HL-60/S4 treated with phorbol 12-myristate 13-acetate at 8.2 ng/mL for 4 days and 3 days (cell line): ENCODE results near the gene LMTK3.

Experiments
- in situ Hi-C: fragments of 300-500 bp; cut with MboI; formaldehyde crosslinking; loops from 2 replicates; pipeline ENCODE4 v1.15.0; 2022; ENCODE audit warnings: low sequenced_read_pairs

Gene LMTK3

DNA sequence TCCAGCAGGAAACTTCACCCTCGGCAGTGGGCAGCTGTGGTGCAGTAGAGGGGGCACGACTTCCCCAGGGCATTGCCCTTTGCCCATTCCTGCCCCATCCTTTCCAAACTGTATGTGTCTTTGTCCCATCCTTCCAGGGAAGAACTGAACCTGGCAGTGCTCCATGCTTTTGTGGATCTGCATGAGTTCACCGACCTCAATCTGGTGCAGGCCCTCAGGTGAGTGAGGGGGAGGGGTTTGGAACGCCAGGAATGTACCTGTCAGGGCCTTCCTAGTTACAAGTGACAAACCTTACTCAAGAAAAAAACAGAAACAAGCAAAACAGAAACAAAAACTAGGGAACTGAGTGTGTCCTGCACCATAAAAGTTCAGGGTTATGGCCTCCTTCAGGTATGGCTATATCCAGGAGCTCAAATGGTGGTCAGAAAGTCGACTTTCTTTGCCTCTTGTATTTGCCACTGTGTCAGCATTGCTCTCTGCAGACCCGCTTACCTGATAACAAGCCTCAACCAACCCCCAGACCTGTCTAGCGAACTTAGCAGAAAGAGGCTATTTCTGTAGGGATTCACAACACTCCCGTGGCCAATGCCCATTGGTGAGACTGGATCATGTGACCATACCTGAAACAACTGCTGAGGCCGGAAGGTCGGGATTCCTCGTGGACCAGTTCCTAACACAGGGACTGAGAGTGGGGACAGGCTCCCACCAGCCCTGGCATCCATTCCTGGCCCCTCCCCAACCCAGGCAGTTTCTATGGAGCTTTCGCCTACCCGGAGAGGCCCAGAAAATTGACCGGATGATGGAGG is 38.3 kb downstream of the LMTK3 start:
- in situ Hi-C loops = no loop called here

DNA sequence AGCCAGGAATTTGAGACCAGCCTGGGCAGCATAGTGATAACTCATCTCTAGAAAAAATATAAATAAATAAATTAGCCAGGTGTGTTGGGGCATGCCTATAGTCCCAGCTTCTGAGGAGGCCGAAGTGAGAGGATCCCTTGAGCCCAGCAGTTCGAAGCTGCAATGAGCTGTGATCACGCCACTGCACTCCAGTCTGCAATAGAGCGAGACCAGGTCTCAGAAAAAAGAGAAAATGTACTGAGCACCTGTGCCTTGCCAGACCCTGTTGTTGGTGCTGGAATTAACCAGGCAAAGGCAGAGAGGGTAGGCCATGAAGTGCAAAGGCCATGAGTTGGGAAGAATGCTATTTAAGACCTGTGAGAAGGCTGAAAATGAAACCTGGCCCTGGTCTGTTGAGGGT is 39.8 kb downstream of the LMTK3 start:
- in situ Hi-C loops = no loop called here

DNA sequence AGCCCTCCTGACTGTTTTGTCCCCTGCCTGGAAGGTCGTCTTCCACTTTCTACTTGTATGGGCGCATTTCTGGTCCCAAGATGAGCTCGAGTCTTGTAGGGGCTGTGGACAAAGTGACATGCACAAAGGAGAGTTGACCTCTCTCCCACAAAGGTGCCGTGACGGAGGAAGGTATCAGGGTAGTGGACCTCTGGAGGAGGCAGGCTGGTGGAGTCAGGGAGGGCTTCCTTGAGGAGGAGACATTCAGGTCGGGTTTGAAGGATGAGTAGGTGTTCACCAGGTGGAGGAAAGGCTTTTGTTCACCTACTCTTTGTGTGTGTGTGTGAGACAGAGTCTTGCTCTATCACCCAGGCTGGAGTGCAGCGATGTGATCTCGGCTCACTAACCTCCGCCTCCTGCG is 40.8 kb downstream of the LMTK3 start:
- in situ Hi-C loops = no loop called here

DNA sequence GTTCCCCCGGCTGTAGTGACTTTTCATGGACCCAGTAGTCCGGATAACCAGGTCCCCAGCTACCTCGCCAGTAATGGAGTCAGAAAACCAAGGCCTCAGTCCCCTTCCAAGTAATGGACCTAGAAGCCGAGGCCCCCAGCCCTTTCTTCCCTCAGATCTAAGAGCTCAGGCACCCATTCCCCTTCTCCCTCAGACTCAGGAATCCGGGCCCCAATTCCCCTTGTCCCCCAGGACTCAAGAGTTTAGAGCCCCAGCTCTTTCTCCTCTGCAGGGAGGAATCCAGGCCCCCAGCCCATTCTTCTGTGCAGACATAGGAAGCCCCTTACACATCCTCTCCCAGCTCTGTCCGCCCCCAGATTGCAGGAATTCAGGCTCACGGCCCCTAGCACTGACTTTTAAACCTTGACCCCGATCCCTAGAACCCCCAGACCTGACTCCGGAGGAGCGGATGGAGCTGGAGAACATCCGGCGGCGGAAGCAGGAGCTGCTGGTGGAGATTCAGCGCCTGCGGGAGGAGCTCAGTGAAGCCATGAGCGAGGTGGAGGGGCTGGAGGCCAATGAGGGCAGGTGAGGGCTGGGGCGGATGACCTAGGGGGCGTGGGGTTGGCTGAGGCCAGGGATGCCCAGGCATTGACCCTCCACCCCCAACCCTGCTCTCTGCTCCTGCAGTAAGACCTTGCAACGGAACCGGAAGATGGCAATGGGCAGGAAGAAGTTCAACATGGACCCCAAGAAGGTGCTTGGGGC is 41.5 kb downstream of the LMTK3 start:
- in situ Hi-C loops = no loop called here

DNA sequence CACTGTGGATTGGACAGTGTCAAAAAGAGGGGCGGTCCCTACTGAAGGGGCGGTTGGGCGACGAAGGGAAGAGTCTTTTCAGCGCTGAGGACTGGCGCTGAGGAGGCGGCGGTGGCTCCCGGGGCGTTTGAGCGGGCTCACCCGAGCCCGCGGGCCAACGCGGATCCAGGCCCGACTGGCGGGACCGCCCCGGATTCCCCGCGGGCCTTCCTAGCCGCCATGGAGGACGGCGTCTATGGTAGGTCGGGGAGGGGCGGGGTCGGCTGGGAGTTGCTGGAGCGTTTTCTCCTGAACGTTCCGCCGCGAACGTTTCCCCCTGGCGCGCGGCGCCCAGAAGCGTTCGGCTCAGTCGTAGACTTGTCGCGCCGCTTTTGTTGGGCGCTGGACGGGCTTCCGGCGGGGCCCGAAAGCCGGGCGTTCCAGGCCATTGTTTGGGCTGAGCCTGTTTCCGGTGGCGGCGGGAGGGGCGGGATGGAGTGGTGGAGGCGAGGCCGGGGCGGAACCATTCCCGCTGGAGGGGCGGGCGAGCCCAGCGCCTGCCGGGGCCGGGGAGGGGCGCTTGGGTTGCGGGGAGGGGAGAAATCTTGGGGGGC is 42.2 kb downstream of the LMTK3 start, which contains the start of gene CYTH2:
CYTH2 (plus strand) TSS at position 81 of the 593 bp plus-strand sequence; CDS start at position 220, 139 bp downstream.
- in situ Hi-C loops = no loop called here

DNA sequence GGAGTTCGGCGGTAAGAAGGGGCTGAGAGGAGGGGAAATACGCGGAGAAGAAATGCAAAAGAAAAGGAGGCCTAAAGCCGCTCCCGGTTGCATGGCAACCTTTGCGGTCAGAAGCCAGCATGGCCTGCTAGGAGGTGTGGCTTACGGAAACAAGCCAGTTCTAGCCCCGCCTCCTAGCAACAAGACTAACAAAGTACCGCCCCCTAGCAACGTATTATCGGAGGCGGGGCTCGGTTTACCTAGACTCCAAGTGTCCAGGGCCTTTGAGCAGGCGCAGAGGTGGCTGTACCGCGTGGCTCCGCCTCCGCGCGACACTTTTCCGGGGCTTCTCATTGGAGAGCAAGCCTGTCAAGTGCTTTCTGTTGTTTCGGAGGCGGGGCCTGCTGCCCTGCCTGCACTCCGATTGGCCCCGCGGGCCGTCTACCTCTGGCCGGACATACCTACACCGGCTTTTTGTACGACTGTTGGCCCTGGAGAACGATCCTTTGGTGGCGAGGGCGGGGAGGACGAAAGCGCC is 42.8 kb downstream of the LMTK3 start:
- in situ Hi-C loops = no loop called here

DNA sequence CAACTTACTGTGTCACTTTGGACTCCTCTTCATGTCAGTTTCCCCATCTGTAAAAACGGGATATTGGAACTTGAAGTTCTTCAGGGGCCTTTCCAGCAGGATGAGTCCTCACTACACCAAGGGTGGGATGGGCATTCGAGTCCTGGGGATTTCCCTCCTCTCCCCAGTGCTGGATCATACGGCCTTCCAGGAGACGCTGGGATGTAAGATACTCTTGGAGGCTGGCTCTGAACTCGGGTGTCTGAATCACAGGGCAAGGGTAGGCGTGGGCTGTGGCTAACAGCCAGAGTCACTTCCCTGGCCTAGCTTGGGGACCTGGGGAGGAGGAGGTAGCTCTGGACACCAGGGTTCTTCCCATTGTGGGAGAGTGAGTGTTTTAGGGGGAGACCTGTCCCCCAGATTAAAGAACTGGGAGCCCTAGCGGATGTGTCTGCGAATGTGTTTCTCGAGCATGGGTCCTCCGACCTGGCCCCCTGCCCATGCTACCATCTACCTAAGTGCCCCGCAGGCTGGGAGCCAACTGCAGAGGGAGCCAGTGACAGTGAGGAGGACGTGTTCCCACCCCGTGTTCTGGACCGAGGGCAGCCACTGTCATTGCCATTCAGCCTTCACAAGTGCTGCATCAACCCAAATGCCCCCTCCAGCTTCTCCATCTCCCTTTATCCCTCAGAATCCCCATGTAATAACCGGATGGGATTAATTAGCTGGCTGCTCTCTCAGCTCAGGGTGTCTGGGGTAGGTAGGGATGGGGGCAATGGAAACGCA is 44.9 kb downstream of the LMTK3 start:
- in situ Hi-C loops = no loop called here

DNA sequence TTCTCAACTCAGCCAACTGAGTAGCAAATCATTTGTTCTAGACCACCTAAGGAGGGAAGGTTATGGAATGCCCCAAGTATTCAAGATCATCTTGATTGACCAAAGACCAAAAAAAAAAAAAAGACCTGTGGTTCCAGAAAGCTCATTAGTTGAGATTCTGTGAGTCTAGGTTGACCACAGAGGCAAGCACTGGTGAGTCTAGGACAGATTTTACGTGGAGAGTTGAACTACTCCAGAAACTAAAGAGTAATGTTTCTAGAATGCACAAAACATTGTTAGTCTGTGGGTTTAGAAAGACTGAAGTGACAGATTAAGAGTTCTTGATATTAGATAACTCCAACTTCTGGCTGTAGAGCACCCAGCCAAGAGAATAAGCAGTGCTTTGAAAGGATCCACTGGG is 46.4 kb downstream of the LMTK3 start:
- in situ Hi-C loops = no loop called here

DNA sequence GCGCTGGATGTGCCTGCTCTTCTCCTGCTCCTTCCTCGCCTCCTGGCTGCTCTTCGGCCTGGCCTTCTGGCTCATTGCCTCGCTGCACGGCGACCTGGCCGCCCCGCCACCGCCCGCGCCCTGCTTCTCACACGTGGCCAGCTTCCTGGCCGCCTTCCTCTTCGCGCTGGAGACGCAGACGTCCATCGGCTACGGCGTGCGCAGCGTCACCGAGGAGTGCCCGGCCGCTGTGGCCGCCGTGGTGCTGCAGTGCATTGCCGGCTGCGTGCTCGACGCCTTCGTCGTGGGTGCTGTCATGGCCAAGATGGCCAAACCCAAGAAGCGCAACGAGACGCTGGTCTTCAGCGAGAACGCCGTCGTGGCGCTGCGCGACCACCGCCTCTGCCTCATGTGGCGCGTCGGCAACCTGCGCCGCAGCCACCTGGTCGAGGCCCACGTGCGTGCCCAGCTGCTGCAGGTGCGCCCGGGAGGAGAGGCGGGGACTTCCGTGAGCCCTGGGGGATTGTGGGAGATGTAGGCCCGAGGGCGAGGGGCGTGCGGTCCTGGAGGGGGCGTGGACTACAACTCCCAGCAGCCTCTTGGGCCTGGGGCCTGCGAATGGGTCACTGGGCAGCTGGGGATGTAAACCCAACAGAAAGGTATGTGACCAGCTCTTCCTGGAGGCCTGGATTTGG is 49.5 kb downstream of the LMTK3 start:
- in situ Hi-C loops = no loop called here

DNA sequence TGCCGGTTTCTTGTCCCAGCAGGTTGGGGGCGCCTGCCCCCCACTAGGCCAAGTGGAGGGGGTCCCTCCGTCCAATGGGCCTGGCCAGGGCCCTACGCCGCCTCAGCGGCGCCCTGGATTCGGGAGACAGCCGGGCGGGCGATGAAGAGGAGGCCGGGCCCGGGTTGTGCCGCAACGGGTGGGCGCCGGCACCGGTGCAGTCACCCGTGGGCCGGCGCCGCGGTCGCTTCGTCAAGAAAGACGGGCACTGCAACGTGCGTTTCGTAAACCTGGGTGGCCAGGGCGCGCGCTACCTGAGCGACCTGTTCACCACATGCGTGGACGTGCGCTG is 50.0 kb downstream of the LMTK3 start:
- in situ Hi-C loops = no loop called here

DNA sequence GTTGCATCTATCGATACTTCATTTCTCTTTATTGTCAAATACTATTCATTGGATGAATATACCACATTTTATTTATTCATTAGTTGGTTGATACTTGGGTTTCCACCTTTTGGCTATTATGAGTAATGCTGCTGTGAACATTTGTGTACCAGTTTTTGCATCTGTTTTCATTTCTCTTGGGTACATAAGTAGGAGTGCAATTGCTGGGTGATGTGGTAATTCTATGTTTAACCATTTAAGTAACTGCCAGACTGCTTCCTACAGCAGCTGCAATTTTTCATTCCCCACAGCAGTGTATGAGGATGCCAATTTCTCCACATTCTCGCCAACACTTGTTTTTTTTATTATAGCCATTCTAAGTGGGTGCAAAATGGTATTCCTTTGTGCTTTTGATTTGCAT is 53.6 kb downstream of the LMTK3 start:
- in situ Hi-C loops = no loop called here

DNA sequence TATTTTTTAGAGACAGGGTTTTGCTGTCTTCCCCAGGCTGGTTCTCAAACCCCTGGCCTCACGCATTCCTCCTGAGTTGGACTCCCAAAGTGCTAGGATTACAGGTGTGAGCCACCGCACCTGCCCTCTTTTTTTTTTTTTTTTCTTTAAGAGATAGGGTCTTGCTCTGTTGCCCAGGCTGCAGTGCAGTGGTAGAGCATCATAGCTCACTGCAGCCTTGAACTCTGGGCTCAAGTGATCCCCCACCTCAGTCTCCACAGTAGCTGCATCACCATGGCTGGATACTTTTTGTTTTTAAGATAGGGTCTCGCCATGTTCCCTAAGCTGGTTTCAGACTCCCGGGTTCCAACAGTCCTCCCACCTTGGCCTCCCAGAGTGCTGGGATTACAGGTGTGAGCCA is 54.8 kb downstream of the LMTK3 start:
- in situ Hi-C loops = no loop called here

DNA sequence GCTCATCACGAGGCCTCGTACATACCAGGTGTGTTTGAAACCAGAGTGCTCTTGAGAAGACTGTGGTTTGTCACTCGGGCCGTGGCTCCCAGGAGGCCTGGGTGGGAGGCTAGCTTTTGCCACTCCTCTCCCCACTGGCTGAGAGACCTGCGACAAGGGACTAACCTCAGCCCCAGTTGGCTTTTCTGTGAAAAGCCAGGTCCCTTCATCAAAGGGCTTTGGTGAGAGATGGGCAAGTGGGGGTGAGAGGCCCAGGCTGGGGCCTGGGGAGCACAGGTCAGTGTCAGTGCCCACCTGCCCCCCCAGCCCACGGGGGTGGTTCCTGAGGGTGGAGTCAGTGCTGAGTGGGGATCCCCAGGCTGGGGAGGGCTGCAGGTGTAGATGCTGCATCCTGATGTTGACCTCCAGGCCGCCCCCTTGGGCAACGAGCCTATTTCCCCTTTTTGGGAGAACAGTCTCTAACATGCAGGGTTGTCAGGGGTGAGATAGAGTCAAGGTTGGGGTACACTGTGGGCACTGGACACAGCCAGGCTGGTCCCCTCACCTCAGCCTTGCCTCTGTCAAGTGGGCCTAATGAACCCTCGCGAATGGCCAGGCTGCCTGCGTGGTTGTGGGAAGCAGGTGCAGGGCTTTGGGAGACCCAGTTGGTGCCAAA is 55.6 kb downstream of the LMTK3 start:
- in situ Hi-C loops = no loop called here

DNA sequence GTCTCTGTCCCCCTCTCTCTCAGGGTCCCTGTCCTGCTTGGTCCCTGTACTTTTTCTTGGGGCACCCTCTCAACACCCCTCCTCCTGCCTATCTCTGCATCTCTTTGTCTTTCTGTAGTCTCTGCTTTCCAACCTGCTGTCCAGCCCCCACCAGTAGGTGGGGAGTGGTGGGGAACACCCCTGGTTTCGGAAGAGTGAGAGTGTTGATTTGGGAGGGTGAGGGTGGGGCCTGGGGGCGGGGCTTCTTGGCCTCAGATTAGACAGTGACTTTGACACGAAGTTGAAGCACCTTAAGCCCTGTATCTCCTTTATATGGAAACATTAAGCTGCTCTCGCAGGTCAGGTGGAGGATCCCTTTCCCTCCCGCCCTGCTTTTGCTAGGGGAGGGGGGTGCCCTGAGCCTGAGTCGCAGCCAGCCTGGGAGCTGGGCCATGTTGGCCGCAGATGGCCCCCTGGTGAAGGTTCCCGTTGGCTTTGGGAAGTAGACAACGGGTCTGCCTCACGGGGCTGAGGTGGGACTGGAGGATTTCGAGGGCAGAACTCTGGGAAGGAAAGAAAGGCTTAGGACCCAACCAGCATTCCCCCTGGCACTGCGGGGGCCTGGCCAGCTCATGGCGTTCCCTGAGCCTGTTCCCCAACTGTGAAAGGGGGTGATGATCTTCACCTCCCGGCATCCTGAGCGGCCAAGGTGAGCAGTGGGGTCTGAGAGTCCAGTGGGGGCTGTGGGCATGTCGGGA is 56.3 kb downstream of the LMTK3 start, which contains the start of gene KCNJ14:
KCNJ14 (plus strand) TSS at position 404 of the 737 bp plus-strand sequence. CDS start 6,151 bp downstream, outside the sequence.
- in situ Hi-C loops = no loop called here

DNA sequence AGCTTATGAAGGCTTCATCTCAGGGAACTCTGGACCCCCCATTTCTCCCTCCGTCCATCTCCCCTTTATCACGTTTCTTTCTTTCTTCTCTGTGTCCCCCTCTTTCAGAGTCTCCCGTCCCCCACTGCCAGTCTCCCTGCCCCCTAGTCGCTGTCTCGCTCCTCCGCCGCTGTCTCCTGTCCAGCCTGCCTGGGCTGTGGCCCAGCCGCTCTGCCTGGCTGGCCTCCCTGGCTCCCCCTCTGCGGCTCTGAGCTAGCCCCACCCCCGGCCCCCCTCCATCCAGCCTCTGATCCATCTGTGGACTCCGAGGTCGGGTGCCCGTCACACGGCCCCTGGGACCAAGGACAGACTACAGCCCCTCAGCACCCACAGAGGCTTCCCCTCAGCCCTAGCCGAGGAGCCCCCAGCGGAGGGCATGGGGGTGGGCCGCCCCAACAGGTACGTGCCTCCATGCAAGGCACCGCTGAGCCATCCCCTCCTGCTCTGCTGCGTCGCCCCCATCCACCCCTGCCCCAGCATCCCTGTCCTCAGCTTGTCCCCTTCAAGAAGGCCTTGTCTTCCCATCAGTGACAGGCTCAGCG is 57.4 kb downstream of the LMTK3 start:
- in situ Hi-C loops = no loop called here

DNA sequence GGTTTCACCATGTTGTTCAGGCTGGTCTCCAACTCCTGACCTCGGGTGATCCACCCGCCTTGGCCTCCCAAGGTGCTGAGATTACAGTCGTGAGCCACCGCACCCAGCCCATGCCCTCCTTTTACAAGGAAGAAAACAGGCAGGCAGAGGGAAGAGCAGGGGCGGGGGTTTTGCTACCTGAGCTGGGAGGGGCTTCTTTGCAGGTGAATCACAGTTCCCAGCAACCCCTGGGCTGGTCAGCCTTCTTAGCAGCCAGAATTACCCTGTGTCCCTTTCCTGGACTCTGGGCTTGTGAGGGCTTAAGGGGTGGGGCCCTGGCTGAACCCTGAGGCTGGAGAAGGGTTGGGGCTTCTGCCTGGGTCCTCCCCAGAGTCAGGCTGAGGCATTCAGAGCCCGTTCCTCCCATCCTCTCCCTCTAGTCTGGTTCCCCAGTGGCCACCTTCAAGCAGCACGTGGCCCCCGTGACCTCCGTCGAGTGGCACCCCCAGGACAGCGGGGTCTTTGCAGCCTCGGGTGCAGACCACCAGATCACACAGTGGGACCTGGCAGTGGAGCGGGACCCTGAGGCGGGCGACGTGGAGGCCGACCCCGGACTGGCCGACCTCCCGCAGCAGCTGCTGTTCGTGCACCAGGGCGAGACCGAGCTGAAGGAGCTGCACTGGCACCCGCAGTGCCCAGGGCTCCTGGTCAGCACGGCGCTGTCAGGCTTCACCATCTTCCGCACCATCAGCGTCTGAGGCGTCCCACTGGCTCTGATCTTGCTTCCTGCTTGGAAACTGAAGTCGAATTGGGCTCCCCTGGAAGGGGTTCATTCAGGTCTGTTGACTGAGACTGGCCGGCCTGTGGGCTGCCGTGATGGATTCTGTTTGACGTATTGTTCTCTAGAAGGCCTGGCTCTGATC is 59.1 kb downstream of the LMTK3 start:
- in situ Hi-C loops = no loop called here

DNA sequence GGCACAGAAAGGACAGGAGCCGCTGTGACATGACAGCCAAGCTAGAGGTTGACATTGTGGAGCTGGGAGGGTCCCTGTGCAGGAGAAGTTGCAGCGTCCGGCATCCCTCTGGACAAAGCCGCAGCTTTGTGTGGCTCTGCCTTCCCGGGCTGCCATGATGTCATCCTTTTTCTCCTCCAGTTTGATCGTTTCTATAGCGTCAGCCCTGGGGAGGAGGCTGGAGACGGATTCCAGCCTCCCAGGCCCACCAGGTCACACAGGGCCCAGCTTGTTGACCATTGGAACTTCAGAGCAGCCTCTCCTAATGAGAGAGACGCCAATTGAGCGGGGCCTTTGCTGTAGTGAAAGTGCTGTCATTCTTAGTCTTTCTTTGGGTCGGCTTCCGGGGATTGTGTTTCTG is 60.0 kb downstream of the LMTK3 start:
- in situ Hi-C loops = no loop called here

DNA sequence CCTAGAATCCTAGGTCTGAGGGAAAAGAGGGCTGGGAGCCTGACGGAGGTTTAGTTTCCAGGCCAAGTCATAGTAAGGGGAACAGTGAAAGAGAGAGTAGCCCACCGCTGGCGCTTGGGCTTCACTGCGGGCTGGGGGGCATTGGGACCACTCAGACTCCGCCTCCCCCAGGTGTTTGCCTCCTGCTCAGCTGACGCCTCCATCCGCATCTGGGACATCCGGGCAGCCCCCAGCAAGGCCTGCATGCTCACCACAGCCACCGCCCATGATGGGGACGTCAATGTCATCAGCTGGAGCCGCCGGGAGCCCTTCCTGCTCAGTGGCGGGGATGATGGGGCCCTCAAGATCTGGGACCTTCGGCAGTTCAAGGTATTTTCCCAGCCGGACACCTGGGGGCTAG is 60.8 kb downstream of the LMTK3 start:
- in situ Hi-C loops = no loop called here
